COR-L47 (cell line): ENCODE data around the gene CTSZ.
A peak's percentile ranks its signal among the peaks of the same experiment; 100 is the strongest.
"Not testable (repeated sequence)": the region's sequence is repeated elsewhere in the genome, so short reads cannot be mapped to it uniquely, and the experiment has no call there.

Experiments
- DNase-seq: peaks from one replicate; lab custom pipeline; 2025; lab: John Stamatoyannopoulos, UW

Gene CTSZ

GRCh38 chr20:58996226-58996611 is 10.8 kb downstream of the CTSZ start:
- DNase-seq, result no peak

GRCh38 chr20:58995461-58996225 is 11.4 kb downstream of the CTSZ start:
- no peak for DNase-seq

GRCh38 chr20:58994390-58995159 is 12.5 kb downstream of the CTSZ start:
- DNase-seq, result no peak

GRCh38 chr20:58993332-58994248 is 13.5 kb downstream of the CTSZ start:
- DNase-seq, result no peak

GRCh38 chr20:58992911-58993310 is 14.1 kb downstream of the CTSZ start:
- no peak for DNase-seq

- DNase-seq, result no peak
Measured at GRCh38 chr20:58991715-58992114, 15.3 kb downstream of the CTSZ start.

- no peak for DNase-seq
Measured at GRCh38 chr20:58990651-58991445, 16.2 kb downstream of the CTSZ start.

GRCh38 chr20:58989196-58989595 is 17.9 kb downstream of the CTSZ start:
- DNase-seq, result no peak

- no peak for DNase-seq
Measured at GRCh38 chr20:58988565-58988882, 18.5 kb downstream of the CTSZ start.

- no peak for DNase-seq
Measured at GRCh38 chr20:58987790-58988564, 19.1 kb downstream of the CTSZ start.

- no peak for DNase-seq
Measured at GRCh38 chr20:58986968-58987517, 20.0 kb downstream of the CTSZ start.

- no peak for DNase-seq
Measured at GRCh38 chr20:58986286-58986967, 20.6 kb downstream of the CTSZ start.

- DNase-seq, result no peak
Measured at GRCh38 chr20:58985656-58986055, 21.4 kb downstream of the CTSZ start.

GRCh38 chr20:58984691-58985090 is 22.4 kb downstream of the CTSZ start:
- no peak for DNase-seq

GRCh38 chr20:58983115-58983468 is 24.0 kb downstream of the CTSZ start:
- not testable (repeated sequence) for DNase-seq

GRCh38 chr20:58982406-58983114 is 24.5 kb downstream of the CTSZ start:
- no peak for DNase-seq

GRCh38 chr20:58981628-58982364 is 25.3 kb downstream of the CTSZ start:
- DNase-seq, result no peak

- DNase-seq, result peak; percentile 82
Measured at GRCh38 chr20:58980711-58981627, 26.1 kb downstream of the CTSZ start, which contains the start of gene NELFCD. NELFCD (plus strand) TSS chr20:58981256; CDS start chr20:58981310, 54 bp downstream.
